Kidney (tissue), 14 donors: Measurements from ENCODE around the gene TBCEL. TPM values are rescaled to one million over a fixed set of nuclear protein-coding genes. Genes with fewer than 3 reads are reported as not detected.

Experiments
- DNase-seq, 5 donors: peaks; one replicate each; pipeline ENCODE4 v3.0.0-alpha.2; 2013 to 2020
- FAIRE-seq: peaks from 2 replicates; lab custom pipeline; 2012; peaks lifted over from hg19 to GRCh38; lab: Jason Lieb, UNC
- H3K27ac ChIP-seq, 2 donors: one replicate each; pipeline ENCODE4 v1.7.0; 2013; ENCODE audit warnings: low read depth in 2 of 2, low read length in 2 of 2, inconsistent platforms in 1 of 2
- H3K27me3 ChIP-seq: one replicate; pipeline ENCODE4 v1.7.1; 2013; ENCODE audit warnings: low read length, inconsistent platforms; ENCODE audit not compliant: control insufficient read depth, insufficient read depth
- H3K36me3 ChIP-seq, 3 donors: one replicate each; pipeline versions ENCODE4 v1.7.0 to v1.7.1; 2013; ENCODE audit warnings: low read length in 3 of 3, control low read depth in 1 of 3, inconsistent platforms in 1 of 3; ENCODE audit not compliant: insufficient read depth in 3 of 3, control insufficient read depth in 2 of 3
- H3K4me1 ChIP-seq, 3 donors: one replicate each; pipeline versions ENCODE4 v1.7.0 to v1.7.1; 2013; ENCODE audit warnings: low read length in 3 of 3, inconsistent platforms in 1 of 3, low read depth in 1 of 3; ENCODE audit not compliant: control insufficient read depth in 2 of 3, insufficient read depth in 2 of 3
- H3K4me3 ChIP-seq, 3 donors: one replicate each; pipeline versions ENCODE4 v1.7.0 to v1.8.1; 2013; ENCODE audit warnings: low read length in 3 of 3, control low read depth in 1 of 3, inconsistent platforms in 1 of 3
- H3K9ac ChIP-seq, 3 donors: one replicate each; pipeline versions ENCODE4 v1.7.0 to v1.7.1; 2013; ENCODE audit warnings: low read length in 3 of 3, control low read depth in 1 of 3, inconsistent platforms in 1 of 3
- H3K9me3 ChIP-seq, 3 donors: one replicate each; pipeline versions ENCODE4 v1.7.0 to v1.7.1; 2013; ENCODE audit warnings: low read length in 3 of 3, control low read depth in 1 of 3, inconsistent platforms in 1 of 3; ENCODE audit not compliant: control insufficient read depth in 2 of 3, insufficient read depth in 1 of 3
- intact Hi-C: fragments of 100-400 bp; cut with DNase I; formaldehyde crosslinking; loops from one replicate; pipeline ENCODE4 v1.11.1; 2022
- polyA plus RNA-seq: library from polyadenylated mRNA; stranded (reverse); fragments of 350-450 nt; fragmentation: Illumina TruSeq; extraction: RNeasy Lipid Tissue Mini Kit (QIAGEN cat#74804); gene quantifications from one replicate; pipeline ENCODE4 v1.2.3, GENCODE V29; 2014; ENCODE audit warnings: low read depth, low replicate concordance; ENCODE audit not compliant: insufficient read depth
- total RNA-seq: library from RNA; stranded (reverse); fragmentation: NEBNext Ultra II Directional; extraction: Animal tissue kit (Norgen Biotek cat#: 25700); gene quantifications from one replicate; pipeline ENCODE4 v1.2.1, GENCODE V29; 2021
- TF ChIP-seq, protein P1 (sequence below): IDR thresholded peaks from 3 replicates; pipeline ENCODE4 v1.5.1; 2012; ENCODE audit warnings: mild to moderate bottlenecking, moderate library complexity, borderline replicate concordance; ENCODE audit not compliant: insufficient read depth; ENCODE audit errors: extremely low read depth
- donor health status: control.
- donor health status: control.
- donor health status: control.
- donor health status: control.
- donor health status: control.
- donor health status: DM: yes; HTN: yes; CAD: no.
- donor health status: Normal renal cell carcinoma (clear cell type).

TBCEL gene
- total and polyA plus RNA-seq, 2 donors from 2014 or later: 5.0 to 41.8 TPM

GRCh38 chr11:120995184-120995583 lies 28.7 kb upstream of the TBCEL start:
- Histone ChIP-seq H3K27me3 (no peaks in the 10 kb centered on the region), H3K4me3 (no peak overlapping the region), H3K36me3 (no peaks in the 10 kb centered on the region), H3K9ac (no peak overlapping the region), H3K4me1 (no peaks in the 10 kb centered on the region), H3K9me3 (no peaks in the 10 kb centered on the region), H3K27ac (no peak overlapping the region)
- FAIRE-seq: no peak
- TF ChIP-seq, protein P1, sequence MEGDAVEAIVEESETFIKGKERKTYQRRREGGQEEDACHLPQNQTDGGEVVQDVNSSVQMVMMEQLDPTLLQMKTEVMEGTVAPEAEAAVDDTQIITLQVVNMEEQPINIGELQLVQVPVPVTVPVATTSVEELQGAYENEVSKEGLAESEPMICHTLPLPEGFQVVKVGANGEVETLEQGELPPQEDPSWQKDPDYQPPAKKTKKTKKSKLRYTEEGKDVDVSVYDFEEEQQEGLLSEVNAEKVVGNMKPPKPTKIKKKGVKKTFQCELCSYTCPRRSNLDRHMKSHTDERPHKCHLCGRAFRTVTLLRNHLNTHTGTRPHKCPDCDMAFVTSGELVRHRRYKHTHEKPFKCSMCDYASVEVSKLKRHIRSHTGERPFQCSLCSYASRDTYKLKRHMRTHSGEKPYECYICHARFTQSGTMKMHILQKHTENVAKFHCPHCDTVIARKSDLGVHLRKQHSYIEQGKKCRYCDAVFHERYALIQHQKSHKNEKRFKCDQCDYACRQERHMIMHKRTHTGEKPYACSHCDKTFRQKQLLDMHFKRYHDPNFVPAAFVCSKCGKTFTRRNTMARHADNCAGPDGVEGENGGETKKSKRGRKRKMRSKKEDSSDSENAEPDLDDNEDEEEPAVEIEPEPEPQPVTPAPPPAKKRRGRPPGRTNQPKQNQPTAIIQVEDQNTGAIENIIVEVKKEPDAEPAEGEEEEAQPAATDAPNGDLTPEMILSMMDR: no peak
- intact Hi-C loops: no loop called here
- DNase-seq: no peak

DNA sequence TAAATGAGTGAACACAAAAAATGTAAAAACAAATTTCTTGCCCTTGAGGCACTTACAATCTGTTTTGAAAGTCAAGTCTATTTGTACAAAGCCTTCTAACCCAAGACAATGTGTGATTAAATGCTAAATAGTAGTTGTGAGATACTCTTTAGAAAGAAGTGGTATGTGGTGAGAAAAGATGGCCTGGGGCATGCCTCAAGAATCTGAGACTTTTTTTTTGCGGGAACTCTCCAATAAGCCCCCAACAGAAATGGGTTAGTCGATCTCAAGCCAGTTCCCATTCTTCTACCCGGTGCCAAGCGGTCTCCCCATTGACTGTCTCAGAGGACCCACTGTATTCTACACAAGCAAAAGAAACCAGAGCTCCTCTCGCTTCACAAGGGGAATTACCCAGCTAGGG lies 26.9 kb upstream of the TBCEL start:
- no peak overlapping the region for H3K9ac ChIP-seq
- no peak for FAIRE-seq
- TF ChIP-seq, protein P1: no peak
- H3K9me3 ChIP-seq: no peaks in the 10 kb centered on the region
- no peaks in the 10 kb centered on the region for H3K4me1 ChIP-seq
- H3K27ac ChIP-seq: no peak overlapping the region
- no peak for DNase-seq
- no peaks in the 10 kb centered on the region for H3K36me3 ChIP-seq
- intact Hi-C loops: no loop called here
- no peaks in the 10 kb centered on the region for H3K27me3 ChIP-seq
- H3K4me3 ChIP-seq: no peak overlapping the region

- FAIRE-seq (no peak), DNase-seq (no peak)
- H3K36me3 ChIP-seq: no peaks in the 10 kb centered on the region
- H3K9ac ChIP-seq: no peak overlapping the region
- H3K4me1 ChIP-seq: no peaks in the 10 kb centered on the region
- H3K9me3 ChIP-seq: no peaks in the 10 kb centered on the region
- TF ChIP-seq, protein P1: no peak
- intact Hi-C loops: no loop called here
- no peak overlapping the region for H3K4me3 ChIP-seq
- no peaks in the 10 kb centered on the region for H3K27me3 ChIP-seq
- H3K27ac ChIP-seq: no peak overlapping the region
Observed at GRCh38 chr11:120998581-120998980, 25.3 kb upstream of the TBCEL start.

DNA sequence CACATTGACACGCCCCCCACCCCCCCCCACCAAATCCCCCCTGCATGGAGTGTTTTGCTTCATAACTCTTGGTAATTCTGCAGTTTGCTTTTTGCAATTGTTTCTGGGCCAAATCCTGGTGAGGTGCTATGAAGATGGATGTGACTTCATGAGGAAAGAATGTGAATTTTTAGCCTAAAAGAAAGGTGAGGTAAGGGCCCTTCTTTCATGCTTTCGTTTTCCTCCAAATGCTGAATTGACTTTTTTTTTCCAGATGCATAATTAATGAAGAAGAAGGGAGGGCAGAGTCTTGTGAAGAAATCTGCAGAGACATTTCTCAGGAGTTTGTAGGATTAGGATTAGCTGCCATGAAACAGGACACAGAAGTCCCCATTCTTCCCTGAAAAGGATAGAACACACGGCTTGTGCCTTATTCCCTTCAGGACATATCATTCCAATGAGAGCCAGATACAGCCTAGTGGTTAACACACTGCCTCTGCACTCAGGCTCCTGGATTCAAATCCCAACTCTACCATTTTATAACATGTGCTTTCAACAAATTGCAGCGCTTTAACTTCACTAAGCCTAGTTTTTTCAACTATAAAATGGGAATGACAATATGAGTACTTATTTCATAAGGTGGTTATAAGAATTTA lies 19.6 kb upstream of the TBCEL start:
- no peak overlapping the region for H3K9ac ChIP-seq
- no peak overlapping the region for H3K4me3 ChIP-seq
- TF ChIP-seq, protein P1: no peak
- H3K9me3 ChIP-seq: no peaks in the 10 kb centered on the region
- H3K27ac ChIP-seq: no peak overlapping the region
- intact Hi-C loops: no loop called here
- H3K36me3 ChIP-seq: no peaks in the 10 kb centered on the region
- DNase-seq (peak in 1 of 5 donors; percentile 16), FAIRE-seq (no peak)
- H3K4me1 ChIP-seq: no peaks in the 10 kb centered on the region
- no peaks in the 10 kb centered on the region for H3K27me3 ChIP-seq
